OCI-LY1 (cell line): ENCODE data around the gene ZNF609.

ENCODE experiments used
- H2AFZ ChIP-seq: fragments of 200-600 bp; sonication (generic), shearing (Covaris generic); 2 replicates; pipeline ENCODE4 v1.6.0; 2014; ENCODE audit warnings: antibody characterized with exemption, mild to moderate bottlenecking, low read length
- H3F3A ChIP-seq: fragments of 200-600 bp; sonication (generic), shearing (Covaris generic); 2 replicates; pipeline ENCODE4 v1.6.0; 2014; ENCODE audit warnings: mild to moderate bottlenecking, antibody characterized with exemption, low read length, moderate library complexity; ENCODE audit not compliant: insufficient read depth
- H3K27ac ChIP-seq: fragments of 200-600 bp; sonication (generic); 2 replicates; pipeline ENCODE4 v1.5.1; 2014; ENCODE audit warnings: low read length, mixed run types, mild to moderate bottlenecking, low read depth; ENCODE audit not compliant: poor library complexity, severe bottlenecking
- H3K27me3 ChIP-seq: fragments of 200-600 bp; sonication (generic); 2 replicates; pipeline ENCODE4 v1.6.0; 2014; ENCODE audit warnings: antibody characterized with exemption, mild to moderate bottlenecking, low read length, moderate library complexity; ENCODE audit not compliant: insufficient read depth
- H3K36me3 ChIP-seq: fragments of 200-600 bp; sonication (generic); 2 replicates; pipeline ENCODE4 v1.6.1; 2014; ENCODE audit warnings: mild to moderate bottlenecking, antibody characterized with exemption, low read length, moderate library complexity, mixed read lengths; ENCODE audit not compliant: insufficient read depth
- H3K4me1 ChIP-seq: fragments of 200-600 bp; sonication (generic); 2 replicates; pipeline ENCODE4 v1.5.1; 2014; ENCODE audit warnings: mild to moderate bottlenecking, low read length, moderate library complexity; ENCODE audit not compliant: insufficient read depth, severe bottlenecking
- H3K4me2 ChIP-seq: fragments of 200-600 bp; sonication (generic), shearing (Covaris generic); 2 replicates; pipeline ENCODE4 v1.6.1; 2014; ENCODE audit warnings: low read length
- H3K4me3 ChIP-seq: fragments of 200-600 bp; sonication (generic); 2 replicates; pipeline ENCODE4 v1.5.1; 2014; ENCODE audit warnings: low read length, low read depth, mild to moderate bottlenecking, mixed read lengths; ENCODE audit not compliant: poor library complexity, severe bottlenecking
- H3K79me2 ChIP-seq: fragments of 200-600 bp; shearing (Covaris generic); 2 replicates; pipeline ENCODE4 v1.6.1; 2016; ENCODE audit warnings: mixed run types, low read length, mixed read lengths; ENCODE audit not compliant: insufficient read depth
- H3K9ac ChIP-seq: fragments of 200-600 bp; sonication (generic), shearing (Covaris generic); 2 replicates; pipeline ENCODE4 v1.6.1; 2014; ENCODE audit warnings: mild to moderate bottlenecking, low read length, mixed read lengths
- H3K9me2 ChIP-seq: fragments of 200-600 bp; sonication (generic), shearing (Covaris generic); 2 replicates; pipeline ENCODE4 v1.6.1; 2014; ENCODE audit warnings: low read depth, mild to moderate bottlenecking, low read length, mixed read lengths
- H3K9me3 ChIP-seq: fragments of 200-600 bp; shearing (Covaris generic); 2 replicates; pipeline ENCODE4 v1.6.1; 2014; ENCODE audit warnings: low read length, mixed read lengths
- H4K20me1 ChIP-seq: fragments of 200-600 bp; sonication (generic), shearing (Covaris generic); 2 replicates; pipeline ENCODE4 v1.6.0; 2016; ENCODE audit warnings: mild to moderate bottlenecking, low read length; ENCODE audit not compliant: insufficient read depth
- CTCF ChIP-seq: fragments of 200-600 bp; sonication (generic), shearing (Covaris generic); IDR thresholded peaks from 2 replicates; pipeline ENCODE4 v1.5.1; 2017; ENCODE audit warnings: mild to moderate bottlenecking, antibody characterized with exemption, low read length, moderate library complexity, mixed read lengths
- EZH2 ChIP-seq: fragments of 200-600 bp; sonication (generic), shearing (Covaris generic); IDR thresholded peaks from 2 replicates; pipeline ENCODE4 v1.8.0; 2017; ENCODE audit warnings: borderline replicate concordance, mixed run types, mild to moderate bottlenecking, antibody characterized with exemption, low read length, moderate library complexity, mixed read lengths

The ZNF609 gene

DNA sequence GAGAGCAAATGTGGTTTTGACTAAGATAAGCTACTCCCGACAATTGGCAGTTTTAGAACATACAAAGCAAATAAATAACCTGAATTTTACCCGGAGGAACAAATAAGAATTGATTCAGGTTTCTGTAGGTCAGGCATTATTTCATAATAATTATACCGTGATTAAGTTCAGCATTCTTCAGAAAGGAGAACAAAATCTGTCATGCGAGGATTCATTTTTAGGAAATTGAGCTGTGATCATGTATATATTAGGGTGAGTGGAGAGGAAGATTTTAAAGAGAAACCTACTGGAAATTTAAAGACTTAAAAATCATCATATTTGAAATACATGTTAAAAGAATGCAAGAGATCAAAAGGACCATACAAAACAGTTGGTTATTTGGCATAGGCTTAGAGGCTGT is 20.5 kb downstream of the ZNF609 start:
- no peak overlapping the region for H3K9ac ChIP-seq
- no peaks in the 10 kb centered on the region for H3F3A ChIP-seq
- no peak overlapping the region for H3K27ac ChIP-seq
- no peak overlapping the region for H3K4me2 ChIP-seq
- H3K4me1 ChIP-seq, result no peaks in the 10 kb centered on the region
- peaks cover 23% of the 10 kb centered on the region; the same call in 1 of the 2 replicates for H3K79me2 ChIP-seq
- TF ChIP-seq CTCF (no peak), EZH2 (no peak)
- no peaks in the 10 kb centered on the region for H3K9me2 ChIP-seq
- no peak overlapping the region for H2AFZ ChIP-seq
- H3K9me3 ChIP-seq, result no peaks in the 10 kb centered on the region
- H4K20me1 ChIP-seq, result 0 out of 2 replicates have a peak, but pooled peaks cover 1% of the 10 kb centered on the region
- peaks cover 4% of the 10 kb centered on the region; the same call in 1 of the 2 replicates for H3K36me3 ChIP-seq
- no peaks in the 10 kb centered on the region for H3K27me3 ChIP-seq
- H3K4me3 ChIP-seq, result no peak overlapping the region

DNA sequence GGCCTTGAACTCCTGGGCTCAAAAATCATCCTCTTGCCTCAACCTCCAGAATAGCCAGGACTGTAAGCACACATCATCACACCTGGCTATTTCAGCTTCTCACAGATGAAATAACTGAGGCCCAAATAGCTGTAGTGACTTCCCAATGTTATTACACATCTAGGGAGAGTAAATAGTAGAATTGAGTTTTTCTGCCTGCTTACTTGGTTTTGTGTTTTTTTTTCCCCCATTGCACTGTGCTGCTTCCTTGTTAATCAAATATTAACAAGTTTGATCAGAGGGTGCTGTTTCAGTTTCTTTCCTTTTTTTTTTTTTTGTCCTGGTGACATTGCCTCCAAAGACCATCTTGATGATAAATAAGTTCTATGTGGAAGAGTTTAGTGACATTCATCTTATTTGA is 23.4 kb downstream of the ZNF609 start:
- no peak overlapping the region for H3K4me2 ChIP-seq
- no peak overlapping the region for H3K9ac ChIP-seq
- H3K36me3 ChIP-seq, result peaks cover 12% of the 10 kb centered on the region; the same call in 1 of the 2 replicates
- H3K79me2 ChIP-seq, result peaks cover 9% of the 10 kb centered on the region; the same call in 1 of the 2 replicates
- no peaks in the 10 kb centered on the region for H4K20me1 ChIP-seq
- no peaks in the 10 kb centered on the region for H3K27me3 ChIP-seq
- no peak overlapping the region for H2AFZ ChIP-seq
- H3F3A ChIP-seq, result no peaks in the 10 kb centered on the region
- TF ChIP-seq CTCF (no peak), EZH2 (no peak)
- H3K27ac ChIP-seq, result no peak overlapping the region
- no peak overlapping the region for H3K4me3 ChIP-seq
- no peaks in the 10 kb centered on the region for H3K9me2 ChIP-seq
- no peaks in the 10 kb centered on the region for H3K9me3 ChIP-seq
- H3K4me1 ChIP-seq, result no peaks in the 10 kb centered on the region

- Histone ChIP-seq H3K9ac (no peak overlapping the region), H3K79me2 (peaks cover 6% of the 10 kb centered on the region; the same call in 1 of the 2 replicates)
- TF ChIP-seq EZH2 (no peak), CTCF (no peak)
Measured at GRCh38 chr15:64485796-64486195, 25.4 kb downstream of the ZNF609 start.

More at GRCh38 chr15:64485796-64486195, 25.4 kb downstream of the ZNF609 start:
- H3K4me1 ChIP-seq, result no peaks in the 10 kb centered on the region
- no peak overlapping the region for H2AFZ ChIP-seq
- H3K4me3 ChIP-seq, result no peak overlapping the region
- no peaks in the 10 kb centered on the region for H3K9me3 ChIP-seq
- no peaks in the 10 kb centered on the region for H3K27me3 ChIP-seq
- no peaks in the 10 kb centered on the region for H3K9me2 ChIP-seq
- H3K36me3 ChIP-seq, result peaks cover 8% of the 10 kb centered on the region; the same call in 1 of the 2 replicates
- H4K20me1 ChIP-seq, result no peaks in the 10 kb centered on the region
- H3F3A ChIP-seq, result no peaks in the 10 kb centered on the region
- H3K4me2 ChIP-seq, result no peak overlapping the region
- H3K27ac ChIP-seq, result no peak overlapping the region
